Activated B cell treated with CpG ODN at 0.5 μM for 24 hours (primary cell): ENCODE measurements around the gene MXRA7. TPM values are rescaled to one million over a fixed set of nuclear protein-coding genes. Genes with fewer than 3 reads are reported as not detected.
"Not testable (repeated sequence)": the region's sequence is repeated elsewhere in the genome, so short reads cannot be mapped to it uniquely, and the experiment has no call there.

ENCODE experiments used
- ATAC-seq: fragments of 200-7000 bp; cut with Tn5 transposase; one replicate; pipeline ENCODE4 v1.10.0; 2021; ENCODE audit warnings: low read depth, mild to moderate bottlenecking, moderate library complexity
- CTCF ChIA-PET: fragments of 350-600 bp; sonication (Branson Sonifier 250); formaldehyde crosslinking; loops from one replicate; lab custom pipeline; 2021; ENCODE audit warnings: antibody characterized with exemption; lab: Charles Lee
- POLR2A ChIA-PET: fragments of 350-600 bp; sonication (Branson Sonifier 250); formaldehyde crosslinking; loops from one replicate; lab custom pipeline; 2021; ENCODE audit warnings: antibody characterized with exemption; lab: Charles Lee
- DNase-seq: peaks from one replicate; pipeline ENCODE4 v3.0.0; 2022
- H3K27ac Mint-ChIP-seq: one replicate; pipeline ENCODE4 v1.8.0; 2020; ENCODE audit warnings: mixed read lengths
- H3K27me3 Mint-ChIP-seq: one replicate; pipeline ENCODE4 v1.8.0; 2021; ENCODE audit warnings: mixed read lengths
- H3K36me3 Mint-ChIP-seq: one replicate; pipeline ENCODE4 v1.8.0; 2021; ENCODE audit warnings: low read depth, mixed read lengths
- H3K4me1 Mint-ChIP-seq: one replicate; pipeline ENCODE4 v1.8.0; 2021; ENCODE audit warnings: mixed read lengths
- H3K4me3 Mint-ChIP-seq: one replicate; pipeline ENCODE4 v1.8.0; 2020; ENCODE audit warnings: mild to moderate bottlenecking, mixed read lengths
- H3K9me3 Mint-ChIP-seq: one replicate; pipeline ENCODE4 v1.8.0; 2020; ENCODE audit warnings: mixed read lengths
- CTCF ChIP-seq: fragments of 200-600 bp; IDR thresholded peaks from one replicate; pipeline ENCODE4 v1.8.0; 2022; ENCODE audit warnings: antibody characterized with exemption, mild to moderate bottlenecking
- intact Hi-C: fragments of 100-400 bp; cut with micrococcal nuclease; formaldehyde crosslinking; loops from one replicate; pipeline ENCODE4 v1.15.1; 2024
- total RNA-seq: library from RNA; stranded (reverse); gene quantifications from 2 replicates; pipeline ENCODE4 v1.2.3, GENCODE V29; 2022

Gene MXRA7
- total RNA-seq, 1 donor from 2014 or later, result 13.5 TPM

- CTCF ChIA-PET, result no interaction called here
- ATAC-seq (no peak), DNase-seq (no peak)
- no peaks in the 10 kb centered on the region for H3K9me3 Mint-ChIP-seq
- H3K27ac Mint-ChIP-seq, result no peak overlapping the region
- TF ChIP-seq CTCF, result no peak
- peaks cover 54% of the 10 kb centered on the region for H3K36me3 Mint-ChIP-seq
- H3K4me1 Mint-ChIP-seq, result peaks cover 3% of the 10 kb centered on the region
- POLR2A ChIA-PET, result interaction anchor here (0.6 to 1.7 kb wide), 2 partner anchors 10 to 1514 kb away, joined by 5 to 7 read pairs; partner anchors contain the start of gene MFSD11
- H3K4me3 Mint-ChIP-seq, result no peak overlapping the region
- H3K27me3 Mint-ChIP-seq, result no peaks in the 10 kb centered on the region
- intact Hi-C loops, result no loop called here
Measured at GRCh38 chr17:76747716-76748363, 37.1 kb upstream of the MXRA7 start.

GRCh38 chr17:76745785-76746184 lies 35.0 kb upstream of the MXRA7 start:
- intact Hi-C loops, CTCF ChIA-PET, H3K4me1 Mint-ChIP-seq, H3K27ac Mint-ChIP-seq, H3K27me3 Mint-ChIP-seq, ATAC-seq, DNase-seq, H3K9me3 Mint-ChIP-seq, H3K4me3 Mint-ChIP-seq: not testable (repeated sequence)
- POLR2A ChIA-PET, result interaction anchor here (0.6 to 1.1 kb wide), 2 partner anchors 74 to 259 kb away, joined by 3 read pairs; no protein-coding TSS in a partner anchor
- H3K36me3 Mint-ChIP-seq, result peaks cover 60% of the 10 kb centered on the region

GRCh38 chr17:76744747-76745146 lies 34.0 kb upstream of the MXRA7 start:
- no peak for TF ChIP-seq CTCF
- intact Hi-C loops, result no loop called here
- H3K9me3 Mint-ChIP-seq, result no peaks in the 10 kb centered on the region
- DNase-seq (no peak), ATAC-seq (no peak)
- ChIA-PET POLR2A (no interaction called here), CTCF (no interaction called here)
- H3K4me1 Mint-ChIP-seq, result peaks cover 4% of the 10 kb centered on the region
- H3K27ac Mint-ChIP-seq, result no peak overlapping the region
- H3K4me3 Mint-ChIP-seq, result no peak overlapping the region
- H3K36me3 Mint-ChIP-seq, result peaks cover 59% of the 10 kb centered on the region
- H3K27me3 Mint-ChIP-seq, result no peaks in the 10 kb centered on the region

- Mint-ChIP-seq H3K27me3 (no peaks in the 10 kb centered on the region), H3K36me3 (peaks cover 56% of the 10 kb centered on the region), H3K27ac (no peak overlapping the region), H3K4me1 (peaks cover 13% of the 10 kb centered on the region), H3K9me3 (no peaks in the 10 kb centered on the region), H3K4me3 (no peak overlapping the region)
- POLR2A ChIA-PET, result no interaction called here
- DNase-seq (no peak), ATAC-seq (no peak)
- CTCF ChIA-PET, result no interaction called here
- intact Hi-C loops, result no loop called here
- no peak for TF ChIP-seq CTCF
Measured at GRCh38 chr17:76742958-76743357, 32.2 kb upstream of the MXRA7 start.

- Mint-ChIP-seq H3K27ac (no peak overlapping the region), H3K36me3 (peaks cover 59% of the 10 kb centered on the region), H3K4me3 (no peak overlapping the region), H3K27me3 (no peaks in the 10 kb centered on the region), H3K4me1 (peaks cover 18% of the 10 kb centered on the region), H3K9me3 (no peaks in the 10 kb centered on the region)
- POLR2A ChIA-PET, result no interaction called here
- ATAC-seq (no peak), DNase-seq (no peak)
- intact Hi-C loops, result no loop called here
- no peak for TF ChIP-seq CTCF
- CTCF ChIA-PET, result no interaction called here
Measured at GRCh38 chr17:76740329-76741118, 29.8 kb upstream of the MXRA7 start.

- H3K4me3 Mint-ChIP-seq, DNase-seq, H3K27ac Mint-ChIP-seq: not testable (repeated sequence)
Measured at GRCh38 chr17:76739568-76740115, 28.9 kb upstream of the MXRA7 start.

More at GRCh38 chr17:76739568-76740115, 28.9 kb upstream of the MXRA7 start:
- H3K27me3 Mint-ChIP-seq, ATAC-seq, H3K9me3 Mint-ChIP-seq: not testable (repeated sequence)
- POLR2A ChIA-PET, result interaction anchor here (1.0 to 6.2 kb wide), 2 partner anchors 13 to 211 kb away, joined by 3 to 218 read pairs; partner anchors contain the start of genes JMJD6 and METTL23
- Mint-ChIP-seq H3K4me1 (peaks cover 27% of the 10 kb centered on the region), H3K36me3 (peaks cover 60% of the 10 kb centered on the region)
- CTCF ChIA-PET, result interaction anchor here (1.1 kb wide), 1 partner anchor 12 kb away, joined by 4 read pairs; no protein-coding TSS in a partner anchor
- intact Hi-C loops, result loop anchor here (5.0 kb wide), 2 partner anchors 583 to 1332 kb away; partner anchors contain the start of gene GRB2
